HCT116 (cell line): ENCODE data around the gene FRMD4A. TPM values are rescaled to one million over a fixed set of nuclear protein-coding genes. Genes with fewer than 3 reads are reported as not detected.

Experiments used
- ATAC-seq: fragments of 200-7000 bp; cut with Tn5 transposase; 2 replicates; pipeline ENCODE4 v1.9.1; 2020; ENCODE audit warnings: mild to moderate bottlenecking, moderate library complexity
- BruUV-seq: library from RNA; stranded (reverse); fragments of 400-500 nt; replicated peaks from 2 replicates; lab custom pipeline; 2021; lab: Mats Ljungman, UMichigan
- CTCF ChIA-PET: fragments of 300-600 bp; sonication (Branson Sonifier 250); formaldehyde crosslinking; loops from one replicate; lab custom pipeline; 2021; ENCODE audit warnings: antibody characterized with exemption; lab: Charles Lee
- POLR2A ChIA-PET: fragments of 300-600, 350-600 bp; sonication (Branson Sonifier 250); formaldehyde crosslinking; loops from one replicate; lab custom pipeline; 2021; ENCODE audit warnings: antibody characterized with exemption; lab: Charles Lee
- RAD21 ChIA-PET, 2 experiments: fragments of 300-600 bp; sonication (Branson Sonifier 250); formaldehyde crosslinking; loops; one replicate each; lab custom pipeline; 2023; ENCODE audit warnings: low total read pairs in 2 of 2; ENCODE audit not compliant: uncharacterized antibody in 2 of 2, unreplicated experiment in 2 of 2, low non-redundant PET in 1 of 2; lab: Charles Lee
- DNase-seq: peaks from one replicate; pipeline ENCODE4 v3.0.0-alpha.2; 2010; ENCODE audit warnings: low read depth, low spot score
- H2AFZ ChIP-seq: fragments of 200-600 bp; shearing (Covaris generic), sonication (generic); 2 replicates; pipeline ENCODE4 v1.6.1; 2017; ENCODE audit warnings: low read depth, mixed run types, mixed read lengths, antibody characterized with exemption, low read length; ENCODE audit not compliant: poor library complexity, severe bottlenecking
- H3K27ac ChIP-seq: 2 replicates; pipeline ENCODE4 v1.5.1; 2012; ENCODE audit warnings: low read depth, low read length
- H3K27me3 ChIP-seq: fragments of 200-600 bp; sonication (generic); 2 replicates; pipeline ENCODE4 v1.6.1; 2016; ENCODE audit warnings: mixed run types, low read length, mixed read lengths; ENCODE audit not compliant: insufficient read depth
- H3K36me3 ChIP-seq, 2 experiments: fragments of 200-500 bp in 1 of 2; fragments of 200-600 bp in 1 of 2; sonication (Bioruptor generic) in 1 of 2; sonication (generic) in 1 of 2; 2 replicates each; pipeline versions ENCODE4 v1.5.1 to v1.6.1; 2014 to 2016; ENCODE audit warnings: low read length in 2 of 2, inconsistent platforms in 1 of 2, mixed read lengths in 1 of 2, mixed run types in 1 of 2; ENCODE audit not compliant: insufficient read depth in 2 of 2, control insufficient read depth in 1 of 2
- H3K4me1 ChIP-seq, 2 experiments: fragments of 200-600 bp in 1 of 2; sonication (generic) in 1 of 2; 2 replicates each; pipeline versions ENCODE4 v1.5.1 to v1.6.1; 2012 to 2017; ENCODE audit warnings: low read length in 2 of 2, inconsistent platforms in 1 of 2, mild to moderate bottlenecking in 1 of 2, mixed read lengths in 1 of 2, mixed run types in 1 of 2, moderate library complexity in 1 of 2; ENCODE audit not compliant: insufficient read depth in 2 of 2, control insufficient read depth in 1 of 2
- H3K4me2 ChIP-seq: fragments of 200-600 bp; sonication (generic); 2 replicates; pipeline ENCODE4 v1.6.1; 2017; ENCODE audit warnings: mixed run types, low read length, mixed read lengths
- H3K4me3 ChIP-seq, 2 experiments: fragments of 200-600 bp in 1 of 2; sonication (generic) in 1 of 2; replicated peaks in 1 of 2; 2 replicates each; pipeline ENCODE4 v1.5.1; 2011 to 2016; ENCODE audit warnings: low read length in 2 of 2, control low read depth in 1 of 2, low read depth in 1 of 2, mild to moderate bottlenecking in 1 of 2, mixed read lengths in 1 of 2, mixed run types in 1 of 2
- H3K79me2 ChIP-seq: fragments of 200-600 bp; sonication (generic); 2 replicates; pipeline ENCODE4 v1.6.1; 2017; ENCODE audit warnings: mild to moderate bottlenecking, mixed run types, low read length, moderate library complexity, mixed read lengths; ENCODE audit not compliant: insufficient read depth
- H3K9ac ChIP-seq: fragments of 200-600 bp; sonication (generic); 2 replicates; pipeline ENCODE4 v1.6.1; 2016; ENCODE audit warnings: low read length, mixed read lengths
- H3K9me2 ChIP-seq: fragments of 200-600 bp; sonication (generic), shearing (Covaris generic); 2 replicates; pipeline ENCODE4 v1.6.1; 2017; ENCODE audit warnings: mixed run types, mild to moderate bottlenecking, moderate library complexity; ENCODE audit not compliant: insufficient read depth
- H3K9me3 ChIP-seq, 2 experiments: fragments of 200-500 bp in 1 of 2; fragments of 200-600 bp in 1 of 2; sonication (Bioruptor generic) in 1 of 2; sonication (generic) in 1 of 2; 2 replicates each; pipeline ENCODE4 v1.6.1; 2014 to 2017; ENCODE audit warnings: low read length in 2 of 2, mixed read lengths in 2 of 2, inconsistent platforms in 1 of 2, low read depth in 1 of 2, mild to moderate bottlenecking in 1 of 2, mixed run types in 1 of 2, moderate library complexity in 1 of 2; ENCODE audit not compliant: control insufficient read depth in 1 of 2, insufficient read depth in 1 of 2
- H4K20me1 ChIP-seq: fragments of 200-600 bp; sonication (generic), shearing (Covaris generic); 2 replicates; pipeline ENCODE4 v1.6.1; 2017; ENCODE audit warnings: mixed run types, mild to moderate bottlenecking, moderate library complexity; ENCODE audit not compliant: insufficient read depth
- CTCF ChIP-seq, 3 experiments: fragments of 200-600 bp in 1 of 3; sonication (generic) in 1 of 3; IDR thresholded peaks in 2 of 3; conservative IDR thresholded peaks in 1 of 3; 2 replicates each; pipeline ENCODE4 v1.5.1; 2012 to 2017; ENCODE audit warnings: low read depth in 2 of 3, low read length in 2 of 3, antibody characterized with exemption in 1 of 3, borderline replicate concordance in 1 of 3, control low read depth in 1 of 3, mild to moderate bottlenecking in 1 of 3, mixed read lengths in 1 of 3, mixed run types in 1 of 3, moderate library complexity in 1 of 3; ENCODE audit not compliant: insufficient read depth in 1 of 3
- EGR1 ChIP-seq: IDR thresholded peaks from 2 replicates; pipeline ENCODE4 v1.6.1; 2012; ENCODE audit warnings: low read depth
- EZH2 ChIP-seq: fragments of 200-600 bp; sonication (generic); IDR thresholded peaks from 2 replicates; pipeline ENCODE4 v1.6.1; 2017; ENCODE audit warnings: antibody characterized with exemption, mixed run types
- FOSL1 ChIP-seq: IDR thresholded peaks from 2 replicates; pipeline ENCODE4 v1.6.1; 2012; ENCODE audit warnings: low read depth
- SP1 ChIP-seq: IDR thresholded peaks from 2 replicates; pipeline ENCODE4 v1.6.1; 2012; ENCODE audit warnings: low read depth
- ZBTB33 ChIP-seq: IDR thresholded peaks from 2 replicates; pipeline ENCODE4 v1.6.1; 2011; ENCODE audit warnings: mild to moderate bottlenecking, low read length, moderate library complexity; ENCODE audit not compliant: insufficient replicate concordance; ENCODE audit errors: extremely low read depth
- intact Hi-C: fragments of 100-400 bp; cut with micrococcal nuclease; formaldehyde crosslinking; loops from 2 replicates; pipeline ENCODE4 v1.10.0; 2022
- total RNA-seq: library from RNA; stranded (reverse); gene quantifications from one replicate; pipeline ENCODE4 v1.2.1, GENCODE V29; 2021; ENCODE audit not compliant: unreplicated experiment
- TF ChIP-seq, protein P1 (sequence below): IDR thresholded peaks from 2 replicates; pipeline ENCODE4 v1.6.1; 2012

Gene FRMD4A
- total RNA-seq, 1 experiment from 2014 or later, result 0.20 TPM

- DNase-seq, result no peak
- Histone ChIP-seq H3K9ac (no peak overlapping the region), H4K20me1 (no peaks in the 10 kb centered on the region), H3K27me3 (peaks cover 68% of the 10 kb centered on the region), H2AFZ (no peak overlapping the region), H3K9me2 (no peaks in the 10 kb centered on the region), H3K27ac (no peak overlapping the region), H3K9me3 (no peaks in the 10 kb centered on the region)
- intact Hi-C loops, result no loop called here
- POLR2A ChIA-PET, result no interaction called here
- no peak for TF ChIP-seq EGR1
- no peak for TF ChIP-seq SP1
- TF ChIP-seq ZBTB33, result no peak
- TF ChIP-seq FOSL1, result no peak
- no peak for TF ChIP-seq CTCF (IDR thresholded peaks at IDR 0.05 in 2 of 3, conservative IDR thresholded peaks at IDR 0.05 in 1 of 3; ENCODE audit: borderline replicate concordance in 1 of 3, insufficient read depth in 1 of 3, low read depth in 2 of 3, low read length in 2 of 3)
- no peak for TF ChIP-seq EZH2
- TF ChIP-seq, protein P1, sequence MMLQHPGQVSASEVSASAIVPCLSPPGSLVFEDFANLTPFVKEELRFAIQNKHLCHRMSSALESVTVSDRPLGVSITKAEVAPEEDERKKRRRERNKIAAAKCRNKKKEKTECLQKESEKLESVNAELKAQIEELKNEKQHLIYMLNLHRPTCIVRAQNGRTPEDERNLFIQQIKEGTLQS, result no peak
- TF ChIP-seq, all 23 proteins: peak for 0
- no peak overlapping the region for H3K4me3 ChIP-seq
- H3K4me2 ChIP-seq, result no peak overlapping the region
- ChIA-PET CTCF (no interaction called here), RAD21 (no interaction called here)
- no peaks in the 10 kb centered on the region for H3K36me3 ChIP-seq
- no TSS peak for BruUV-seq
- ATAC-seq, result no peak
- no peaks in the 10 kb centered on the region for H3K4me1 ChIP-seq
- H3K79me2 ChIP-seq, result no peaks in the 10 kb centered on the region
These were observed 44.2 kb upstream of the FRMD4A start for GRCh38 chr10:14374745-14375445.
